Spleen (tissue), 7 donors: ENCODE results near the gene PRH2.

Source experiments
- POLR2A ChIP-seq, 3 donors: fragments of 450-650 bp; IDR thresholded peaks; one replicate each; pipeline ENCODE4 v1.5.1; 2017; ENCODE audit warnings: antibody characterized with exemption in 3 of 3, mild to moderate bottlenecking in 1 of 3
- POLR2AphosphoS5 ChIP-seq, 3 donors: sonication (generic); formaldehyde crosslinking; IDR thresholded peaks; one replicate each; pipeline ENCODE4 v1.5.1; 2017; ENCODE audit warnings: antibody characterized with exemption in 3 of 3
- TF ChIP-seq, protein P1 (sequence below), 11 experiments: fragments of 200-600 bp in 7 of 11; fragments of 450-650 bp in 4 of 11; sonication (generic) in 4 of 11; IDR thresholded peaks in 8 of 11; conservative IDR thresholded peaks in 3 of 11; 1 replicate in 7 of 11; 2 replicates in 4 of 11; pipeline versions ENCODE4 v1.4.0 to v1.8.0; 2016 to 2021; ENCODE audit warnings: antibody characterized with exemption in 11 of 11, inconsistent platforms in 4 of 11, mild to moderate bottlenecking in 1 of 11
- donor health status: DM: no; HTN: no; CAD: no; lungs with moderate emphysema.
- donor health status: DM: no; HTN: no; CAD: no.
- donor health status: DM: no; HTN: no; CAD: no.

DNA sequence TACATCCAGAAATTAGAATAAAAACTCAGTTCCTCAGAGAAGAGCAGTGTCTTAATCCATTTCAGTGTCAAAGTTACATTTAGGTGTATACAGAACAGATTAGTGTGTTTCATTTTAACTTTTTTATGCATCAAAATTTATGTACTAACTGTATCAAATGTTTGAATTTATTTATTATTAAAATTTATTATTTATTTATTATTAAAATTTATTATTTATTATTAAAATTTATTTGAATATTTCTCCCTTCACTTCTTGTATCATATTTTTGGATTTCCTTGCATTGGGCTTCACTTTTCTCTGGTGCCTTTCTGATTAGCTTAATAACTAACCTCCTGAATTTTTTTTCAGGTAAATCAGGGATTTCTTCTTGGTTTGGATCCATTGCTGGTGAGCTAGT, 12.3 kb downstream of the PRH2 start:
- TF ChIP-seq POLR2AphosphoS5 (IDR thresholded peaks at IDR 0.05): no peak
- TF ChIP-seq, protein P1, sequence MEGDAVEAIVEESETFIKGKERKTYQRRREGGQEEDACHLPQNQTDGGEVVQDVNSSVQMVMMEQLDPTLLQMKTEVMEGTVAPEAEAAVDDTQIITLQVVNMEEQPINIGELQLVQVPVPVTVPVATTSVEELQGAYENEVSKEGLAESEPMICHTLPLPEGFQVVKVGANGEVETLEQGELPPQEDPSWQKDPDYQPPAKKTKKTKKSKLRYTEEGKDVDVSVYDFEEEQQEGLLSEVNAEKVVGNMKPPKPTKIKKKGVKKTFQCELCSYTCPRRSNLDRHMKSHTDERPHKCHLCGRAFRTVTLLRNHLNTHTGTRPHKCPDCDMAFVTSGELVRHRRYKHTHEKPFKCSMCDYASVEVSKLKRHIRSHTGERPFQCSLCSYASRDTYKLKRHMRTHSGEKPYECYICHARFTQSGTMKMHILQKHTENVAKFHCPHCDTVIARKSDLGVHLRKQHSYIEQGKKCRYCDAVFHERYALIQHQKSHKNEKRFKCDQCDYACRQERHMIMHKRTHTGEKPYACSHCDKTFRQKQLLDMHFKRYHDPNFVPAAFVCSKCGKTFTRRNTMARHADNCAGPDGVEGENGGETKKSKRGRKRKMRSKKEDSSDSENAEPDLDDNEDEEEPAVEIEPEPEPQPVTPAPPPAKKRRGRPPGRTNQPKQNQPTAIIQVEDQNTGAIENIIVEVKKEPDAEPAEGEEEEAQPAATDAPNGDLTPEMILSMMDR (IDR thresholded peaks at IDR 0.05 in 8 of 11, conservative IDR thresholded peaks at IDR 0.05 in 3 of 11): no peak
- no peak for TF ChIP-seq POLR2A (IDR thresholded peaks at IDR 0.05)
